HG03575 (cell line): ENCODE measurements around the gene WWOX.

Experiments used
- ATAC-seq: cut with Tn5 transposase; IDR thresholded peaks from one replicate; pipeline ENCODE4 v1.9.1; 2021; ENCODE audit not compliant: unreplicated experiment, insufficient number of reproducible peaks, low FRiP score; ENCODE audit errors: extremely low read depth

WWOX gene

DNA sequence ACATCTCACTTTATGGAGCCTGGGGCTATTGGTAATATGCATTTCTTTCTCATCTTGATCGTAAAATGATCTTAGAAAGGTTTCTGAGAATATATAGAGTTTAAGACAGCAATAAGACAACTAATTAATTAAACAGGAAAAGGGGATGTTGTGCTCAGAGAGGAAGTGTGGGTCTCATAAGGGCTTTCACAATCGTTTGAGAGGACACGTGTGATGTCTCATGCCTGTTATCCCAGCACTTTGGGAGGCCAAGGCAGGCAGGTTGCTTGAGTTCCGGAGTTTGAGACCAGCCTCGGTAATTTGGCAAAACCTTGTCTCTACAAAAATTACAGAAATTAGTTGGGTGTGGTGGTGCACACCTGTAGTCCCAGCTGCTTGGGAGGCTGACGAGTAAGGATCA is 295.6 kb downstream of the WWOX start:
- ATAC-seq = no peak

DNA sequence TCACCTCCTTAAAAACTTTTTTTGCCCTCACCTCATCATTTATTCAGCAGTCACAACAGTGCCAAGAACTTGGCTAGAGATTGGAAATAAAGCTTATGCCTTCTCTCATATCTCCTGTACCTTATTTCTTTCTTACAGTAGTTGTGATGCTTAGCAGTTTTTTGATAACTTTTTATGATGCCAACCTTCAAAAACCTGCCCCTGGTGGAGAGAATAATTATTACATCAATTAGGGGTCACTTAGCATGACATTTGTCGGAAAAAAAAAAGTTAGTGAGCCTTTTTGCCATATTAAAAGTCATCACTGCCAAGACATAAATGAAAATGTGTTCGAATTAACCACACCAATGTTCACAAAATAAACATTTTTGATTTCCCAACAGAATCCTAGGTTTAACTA is 296.6 kb downstream of the WWOX start:
- no peak for ATAC-seq

DNA sequence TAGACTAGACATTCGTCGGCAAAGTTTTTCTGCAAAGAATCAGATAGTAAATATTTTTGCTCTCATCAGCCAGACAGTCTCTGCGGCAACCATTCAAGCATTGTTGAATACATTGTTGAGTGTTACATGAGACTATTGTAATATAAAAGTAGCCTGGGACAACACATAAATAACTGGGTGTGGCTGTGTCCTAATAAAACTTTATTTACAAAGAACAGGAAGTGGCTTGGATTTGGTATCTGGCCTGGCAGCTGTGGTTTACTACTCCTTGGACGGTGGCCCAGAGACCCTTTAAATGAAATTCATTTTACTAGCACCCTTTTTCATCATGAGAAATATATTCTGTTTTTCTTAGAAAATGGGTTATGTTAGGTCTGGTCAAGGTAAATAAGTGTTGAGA is 297.2 kb downstream of the WWOX start:
- no peak for ATAC-seq

DNA sequence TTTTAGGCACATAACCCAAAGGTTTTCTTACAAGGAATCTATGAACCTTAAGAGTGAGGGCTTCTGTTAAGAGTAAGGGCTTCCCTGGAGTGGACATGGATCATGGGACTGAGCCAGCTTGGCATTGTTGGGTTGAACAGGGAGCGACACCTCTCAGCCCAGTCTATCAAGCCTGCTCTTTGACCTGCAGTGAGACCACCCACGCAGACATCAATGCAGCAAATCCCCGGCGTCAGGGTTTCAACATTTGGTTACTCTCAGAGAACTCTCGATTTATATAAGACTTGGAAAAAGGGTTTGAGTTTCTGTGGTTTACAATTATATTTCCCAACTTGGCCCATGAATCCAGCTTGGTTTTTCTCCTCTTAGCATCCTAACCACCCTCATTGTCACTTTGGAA is 299.9 kb downstream of the WWOX start:
- no peak for ATAC-seq

DNA sequence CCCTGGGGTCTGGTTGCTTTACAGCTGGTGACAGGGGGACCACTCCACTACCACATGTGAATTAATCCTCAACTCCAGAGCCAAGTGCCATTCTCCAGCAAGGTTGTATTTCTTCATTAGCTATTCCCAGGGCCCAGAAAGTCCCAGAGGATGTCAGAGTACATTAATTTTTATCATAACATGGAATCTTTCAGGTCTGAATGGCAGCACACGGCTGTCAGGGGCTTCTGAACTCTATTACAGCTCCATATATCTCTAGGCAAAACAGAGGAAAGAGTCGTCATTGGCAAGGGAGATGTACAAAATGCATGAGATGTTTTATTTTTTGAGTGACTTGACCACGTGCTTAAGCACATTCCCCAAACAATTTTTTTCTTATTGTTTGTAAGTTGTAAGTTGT is 303.4 kb downstream of the WWOX start:
- ATAC-seq = no peak

DNA sequence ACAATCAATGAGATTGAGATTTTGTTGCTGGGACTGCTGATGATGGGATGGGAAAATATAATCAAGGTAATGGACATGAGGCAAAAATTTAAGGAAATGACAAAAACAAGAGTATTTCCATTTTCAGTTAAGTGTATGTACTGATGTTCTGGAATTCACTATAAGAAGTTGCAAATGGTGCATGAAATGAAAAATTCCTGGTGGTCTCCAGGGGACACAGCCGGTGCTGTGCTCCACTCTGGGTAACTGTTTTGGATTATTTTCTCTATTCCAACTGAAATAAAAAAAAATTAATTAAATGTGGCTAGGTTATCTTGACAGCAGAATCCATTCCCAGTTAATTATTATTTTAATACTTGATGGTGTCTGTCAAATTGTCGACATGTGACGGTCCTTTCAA is 305.6 kb downstream of the WWOX start:
- ATAC-seq = no peak

DNA sequence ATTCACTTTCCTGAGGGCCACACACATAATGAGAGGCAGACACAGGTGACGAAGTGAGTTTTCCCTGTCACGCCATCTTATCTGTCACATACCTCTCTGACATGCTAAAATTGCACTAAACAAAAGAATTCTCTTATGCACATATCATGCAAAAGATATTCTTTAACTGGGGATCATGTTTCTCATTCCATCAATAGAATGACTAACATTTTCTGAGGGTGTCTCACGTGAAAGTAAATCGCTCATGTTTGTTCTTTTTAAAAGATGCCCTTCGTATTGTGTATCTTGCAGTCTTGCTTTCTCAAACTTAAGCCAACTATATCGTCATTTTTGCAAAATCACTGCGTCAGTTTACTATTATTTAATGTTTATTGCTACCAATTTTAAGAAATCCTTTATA is 306.4 kb downstream of the WWOX start:
- no peak for ATAC-seq

DNA sequence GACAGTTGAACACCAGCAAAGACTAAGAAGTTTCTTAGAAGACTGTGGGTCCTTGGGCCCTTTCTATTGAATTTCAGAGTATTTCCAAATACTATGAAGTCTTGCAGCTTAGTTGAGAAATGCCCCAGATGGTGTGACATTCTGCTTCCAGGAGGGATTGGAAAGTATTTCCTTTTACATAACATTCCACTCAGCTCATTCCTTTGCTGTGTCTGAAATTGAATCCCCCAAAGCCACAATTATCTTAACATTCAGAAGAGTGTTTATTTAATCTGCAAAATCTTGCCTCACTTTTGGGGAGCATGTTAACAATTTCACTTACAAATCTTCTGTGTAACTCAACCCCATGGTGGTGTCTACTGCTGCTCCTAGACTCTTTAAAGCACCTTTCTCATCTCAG is 307.7 kb downstream of the WWOX start:
- ATAC-seq = no peak

DNA sequence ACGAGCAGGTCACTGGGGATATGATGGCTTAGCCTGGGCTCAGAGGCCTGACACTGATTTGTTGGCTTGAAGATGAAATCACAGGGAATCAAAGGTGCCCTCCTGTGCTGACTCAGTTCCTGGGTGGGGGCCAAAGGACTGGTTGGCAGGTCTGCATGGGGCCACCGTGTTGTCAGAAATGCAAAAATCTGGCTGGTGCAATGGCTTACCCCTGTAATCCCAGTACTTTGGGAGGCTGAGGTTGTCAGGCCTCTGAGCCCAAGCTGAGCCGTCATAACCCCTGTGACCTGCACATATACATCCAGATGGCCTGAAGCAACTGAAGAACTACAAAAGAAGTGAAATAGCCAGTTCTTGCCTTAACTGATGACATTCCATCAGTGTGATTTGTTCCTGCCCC is 314.2 kb downstream of the WWOX start:
- no peak for ATAC-seq

DNA sequence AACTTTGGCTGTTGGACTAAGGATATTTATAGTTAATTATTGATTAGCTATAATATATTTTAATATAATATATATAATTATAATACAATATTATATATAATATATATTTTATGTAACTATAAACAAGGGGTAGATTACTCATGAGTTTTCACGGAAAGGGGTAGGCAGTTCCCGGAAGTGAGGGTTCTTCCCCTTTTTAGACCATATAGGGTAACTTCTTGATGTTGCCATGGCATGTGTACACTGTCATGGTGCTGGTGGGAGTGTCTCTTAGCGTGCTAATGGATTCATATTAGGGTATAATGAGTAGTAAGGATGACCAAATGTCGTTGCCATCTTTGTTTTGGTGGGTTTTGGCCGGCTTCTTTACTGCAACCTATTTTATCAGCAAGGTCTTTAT is 315.6 kb downstream of the WWOX start:
- ATAC-seq = no peak

DNA sequence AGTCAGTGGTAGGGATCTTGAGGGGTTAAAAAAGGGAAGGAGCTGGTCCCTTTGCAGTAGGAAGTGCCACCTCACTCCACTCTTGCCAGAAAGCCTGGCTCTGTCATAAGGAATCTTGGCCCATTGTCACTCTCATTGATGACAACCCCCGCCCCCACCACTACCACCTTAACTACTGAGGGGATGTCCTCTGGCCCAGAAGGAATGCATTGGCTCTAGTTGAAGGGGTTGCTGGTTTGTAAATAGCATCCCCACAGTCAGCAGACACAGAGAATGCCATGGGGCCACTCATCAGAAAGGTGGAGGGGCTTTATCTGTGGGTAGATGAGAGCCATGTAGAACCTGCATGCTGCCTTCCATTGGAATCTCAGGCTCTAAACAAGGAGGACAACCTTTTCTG is 316.2 kb downstream of the WWOX start:
- ATAC-seq = no peak

DNA sequence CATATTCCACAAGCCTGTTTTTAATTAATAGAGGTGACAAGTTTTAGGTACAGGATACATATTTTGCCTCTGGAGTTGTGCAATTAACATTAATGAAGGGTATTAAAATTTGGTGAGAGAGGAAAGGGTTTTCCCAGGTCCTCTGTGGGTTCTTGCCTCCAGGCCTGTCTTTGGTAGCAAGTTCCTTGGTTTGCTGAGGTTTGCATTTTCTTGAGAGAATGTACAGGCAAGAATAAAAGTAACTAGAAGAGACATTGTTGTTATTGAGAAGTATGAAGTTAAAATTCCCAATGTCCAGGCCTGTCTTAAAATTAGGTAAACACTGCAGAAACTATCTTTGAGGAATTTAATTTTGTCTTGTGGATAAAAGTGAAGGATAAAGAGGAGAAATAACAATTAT is 316.9 kb downstream of the WWOX start:
- ATAC-seq = no peak

DNA sequence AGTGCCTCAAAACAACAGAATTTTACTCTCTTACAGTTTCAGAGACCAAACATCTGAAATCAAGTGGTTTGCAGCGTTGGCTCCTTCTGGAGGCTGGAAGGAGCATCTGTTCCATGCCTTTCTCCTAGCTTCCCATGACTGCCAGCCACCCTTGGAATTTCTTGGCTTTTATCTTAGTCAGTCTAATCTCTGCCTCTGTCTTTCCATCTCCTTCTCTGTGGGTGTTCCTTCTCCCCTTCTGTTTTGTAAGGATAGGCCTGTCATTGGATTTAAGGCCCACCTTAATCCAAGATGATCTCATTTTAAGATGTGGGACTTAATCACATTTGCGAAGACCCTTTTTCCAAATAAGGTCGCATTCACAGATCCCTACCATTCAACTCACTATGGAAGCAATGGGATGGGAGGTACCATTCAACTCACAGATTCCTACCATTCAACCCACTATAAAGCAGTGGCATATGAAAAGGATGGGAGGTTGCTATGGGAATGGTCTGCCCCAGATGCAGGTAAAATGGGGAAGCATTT is 321.8 kb downstream of the WWOX start:
- no peak for ATAC-seq

DNA sequence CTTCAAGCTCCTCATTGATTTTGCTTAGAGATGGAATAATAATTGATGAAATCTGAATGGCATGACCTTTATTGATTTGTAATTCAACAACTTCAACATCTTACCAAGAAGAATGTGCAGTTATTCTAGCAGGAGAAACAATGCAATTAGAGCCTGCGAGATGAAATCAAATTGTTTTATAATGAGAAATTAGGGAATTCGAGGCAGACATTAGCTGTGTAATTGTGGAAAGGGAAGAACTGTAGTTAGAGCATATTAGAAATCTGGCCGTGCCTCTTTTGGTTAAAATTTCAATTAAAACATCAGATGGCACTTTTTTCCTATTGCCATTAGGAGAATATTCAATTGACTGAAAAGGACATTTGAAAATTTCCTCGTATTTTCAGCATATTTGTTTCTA is 325.8 kb downstream of the WWOX start:
- ATAC-seq = no peak

DNA sequence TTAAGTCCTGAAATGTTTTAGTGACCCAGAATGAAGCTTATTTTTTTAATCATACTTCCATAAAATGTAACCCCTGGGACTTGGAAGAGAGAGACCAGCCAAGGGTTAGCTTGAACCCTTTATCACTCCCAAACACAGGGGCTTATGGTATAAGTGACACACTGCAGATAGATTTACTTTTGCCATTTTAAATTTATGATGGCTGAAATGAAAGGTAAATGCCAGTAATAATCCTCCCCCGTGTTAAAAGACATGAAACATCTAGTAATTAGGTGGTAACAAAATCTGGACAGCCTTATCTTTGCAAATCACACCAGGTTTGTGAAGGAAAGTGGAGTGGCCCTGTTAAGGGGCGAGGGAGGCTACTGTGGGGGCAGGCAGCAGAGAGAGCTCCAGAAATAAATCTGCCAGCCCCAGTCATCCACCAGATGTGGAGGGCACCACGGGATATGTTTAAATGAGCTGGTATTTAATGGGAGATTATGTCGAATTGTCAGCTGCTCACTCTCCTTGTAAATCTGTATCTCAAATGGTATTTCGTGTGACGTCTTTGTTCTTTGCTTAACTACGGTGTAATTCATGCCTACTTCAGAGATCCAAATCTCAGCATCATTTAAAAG is 326.5 kb downstream of the WWOX start:
- ATAC-seq = no peak

DNA sequence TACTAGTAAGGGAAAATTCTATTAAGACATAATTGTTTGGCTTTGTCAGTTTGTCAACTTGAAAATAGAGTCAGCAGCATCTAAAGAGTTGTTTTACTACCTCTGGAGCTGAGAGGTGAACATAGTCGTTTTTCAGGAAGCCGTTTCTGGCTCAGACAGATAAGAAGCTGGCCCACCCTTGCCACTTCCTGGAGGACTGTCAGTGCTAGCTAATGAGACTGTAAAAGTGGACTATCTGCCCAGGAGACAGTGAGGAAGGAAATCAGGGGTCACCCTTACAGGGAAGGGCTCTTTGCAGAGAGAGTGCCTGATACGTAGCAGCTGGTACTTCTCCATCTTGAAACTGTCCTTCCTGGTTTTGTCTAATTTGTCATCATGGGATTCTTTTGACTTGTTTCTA is 328.7 kb downstream of the WWOX start:
- no peak for ATAC-seq

DNA sequence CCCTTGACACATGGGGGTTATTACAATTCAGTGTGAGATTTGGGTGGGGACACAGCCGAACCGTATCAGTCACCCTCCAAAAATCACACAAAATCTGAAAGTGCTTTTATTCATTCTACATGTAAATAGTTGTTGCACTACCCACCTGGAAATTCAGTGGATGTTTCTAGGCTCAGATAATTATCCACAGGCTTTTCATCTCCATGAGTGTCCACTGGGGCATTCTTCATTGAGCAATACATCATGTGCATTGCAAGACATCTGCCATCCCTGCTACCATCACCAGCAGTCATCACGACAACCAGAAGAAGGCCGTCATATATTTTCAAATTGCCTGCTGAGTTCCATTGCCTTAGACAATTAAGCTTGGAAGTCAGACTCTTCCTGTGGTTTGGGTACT is 330.8 kb downstream of the WWOX start:
- no peak for ATAC-seq

DNA sequence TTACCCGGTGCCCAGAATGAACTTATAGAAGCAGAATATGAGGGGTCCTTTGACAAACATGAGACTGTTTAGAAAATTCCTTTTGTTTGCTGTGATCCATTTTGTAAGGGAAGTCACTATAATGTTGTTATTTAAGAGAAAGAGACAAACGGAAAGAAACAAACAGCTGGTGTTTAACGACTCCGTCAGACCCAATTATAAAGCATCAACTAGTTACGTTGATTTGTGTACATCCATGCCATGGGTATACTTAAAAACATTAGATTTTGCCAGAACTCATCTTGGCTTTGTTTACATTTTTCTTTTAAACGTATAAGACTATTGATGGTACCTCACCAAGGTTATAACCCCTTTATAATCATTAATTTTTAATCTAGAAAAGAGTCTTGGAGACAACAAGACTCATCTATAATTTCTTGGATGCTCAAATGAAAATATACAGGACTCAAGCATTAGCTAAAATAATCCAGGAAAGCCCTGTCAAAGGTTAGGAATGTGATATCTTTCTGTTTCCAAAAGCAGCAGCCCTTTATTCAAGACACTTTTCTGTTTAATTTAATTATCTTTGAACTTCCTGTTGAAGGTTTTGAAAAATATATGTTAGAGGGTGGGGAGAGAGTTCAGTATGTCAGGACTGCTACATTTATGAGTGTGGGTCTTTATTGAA is 331.7 kb downstream of the WWOX start:
- no peak for ATAC-seq

DNA sequence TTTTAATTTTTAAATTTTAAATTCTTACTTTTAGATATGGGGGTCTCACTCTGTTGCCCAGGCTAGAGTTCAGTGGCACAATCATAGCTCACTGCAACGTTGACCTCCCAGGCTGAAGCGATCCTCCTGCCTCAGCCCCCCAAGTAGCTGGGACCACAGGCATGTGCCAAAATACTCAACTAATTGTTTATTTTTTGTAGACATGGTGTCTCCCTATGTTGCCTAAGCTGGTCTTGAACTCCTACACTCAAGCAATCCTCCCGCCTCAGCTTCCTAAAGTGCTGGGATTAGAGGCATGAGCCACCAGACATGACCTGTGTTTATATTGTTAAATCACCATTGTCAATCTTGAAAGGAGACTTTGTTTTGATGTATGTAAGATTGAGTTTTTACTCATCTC is 332.2 kb downstream of the WWOX start:
- no peak for ATAC-seq

DNA sequence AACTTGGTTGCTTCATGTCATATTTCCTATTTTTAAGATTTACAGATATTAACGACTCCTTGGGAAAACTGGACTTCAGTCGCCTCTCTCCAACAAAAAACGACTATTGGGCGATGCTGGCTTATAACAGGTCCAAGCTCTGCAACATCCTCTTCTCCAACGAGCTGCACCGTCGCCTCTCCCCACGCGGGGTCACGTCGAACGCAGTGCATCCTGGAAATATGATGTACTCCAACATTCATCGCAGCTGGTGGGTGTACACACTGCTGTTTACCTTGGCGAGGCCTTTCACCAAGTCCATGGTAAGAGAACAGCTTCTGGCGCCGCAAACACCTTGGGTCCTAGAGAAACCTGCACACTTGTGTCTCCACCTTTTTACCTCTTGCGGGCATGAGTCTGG is 333.0 kb downstream of the WWOX start:
- no peak for ATAC-seq

DNA sequence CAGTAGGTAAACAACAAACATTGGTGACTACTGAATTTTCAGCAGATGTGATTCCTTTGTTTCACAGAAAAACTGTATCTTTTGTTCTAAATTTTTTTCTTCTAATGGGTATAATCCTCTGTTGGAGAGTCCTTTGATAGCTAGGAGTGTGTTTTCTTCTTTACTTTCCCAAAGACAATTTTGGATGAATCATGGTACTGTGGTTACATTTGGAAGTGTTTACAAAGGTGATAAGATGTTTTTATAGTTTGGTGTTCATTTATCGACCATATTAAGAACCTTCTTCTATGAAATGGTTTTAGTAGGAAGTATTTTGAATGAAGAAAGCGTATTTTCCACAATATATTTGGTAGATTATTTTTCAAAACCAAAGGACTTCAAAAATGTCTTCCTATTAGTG is 333.7 kb downstream of the WWOX start:
- ATAC-seq = no peak
